Liver (tissue), 9 donors: ENCODE results near the gene MAST2. TPM values are rescaled to one million over a fixed set of nuclear protein-coding genes. Genes with fewer than 3 reads are reported as not detected.
"Not testable (repeated sequence)": the region's sequence is repeated elsewhere in the genome, so short reads cannot be mapped to it uniquely, and the experiment has no call there.

Experiments used
- DNase-seq: peaks from one replicate; pipeline ENCODE4 v3.0.0-alpha.2; 2017; ENCODE audit warnings: low spot score
- H3K27ac ChIP-seq, 2 donors: one replicate each; pipeline ENCODE4 v1.7.0; 2013; ENCODE audit warnings: inconsistent platforms in 2 of 2, low read length in 2 of 2, control low read depth in 1 of 2, low read depth in 1 of 2, mild to moderate bottlenecking in 1 of 2
- H3K27me3 ChIP-seq, 4 donors: one replicate each; pipeline versions ENCODE4 v1.6.1 to v1.7.0; 2013; ENCODE audit warnings: low read length in 3 of 4, inconsistent platforms in 1 of 4, mild to moderate bottlenecking in 1 of 4, moderate library complexity in 1 of 4; ENCODE audit not compliant: control insufficient read depth in 4 of 4, insufficient read depth in 4 of 4
- H3K36me3 ChIP-seq, 4 donors: one replicate each; pipeline versions ENCODE4 v1.6.1 to v1.7.0; 2013; ENCODE audit warnings: low read length in 3 of 4, mild to moderate bottlenecking in 3 of 4, low read depth in 1 of 4, moderate library complexity in 1 of 4; ENCODE audit not compliant: control insufficient read depth in 4 of 4, insufficient read depth in 3 of 4
- H3K4me1 ChIP-seq, 4 donors: one replicate each; pipeline versions ENCODE4 v1.6.1 to v1.7.0; 2013; ENCODE audit warnings: low read length in 3 of 4, mild to moderate bottlenecking in 3 of 4, moderate library complexity in 1 of 4; ENCODE audit not compliant: control insufficient read depth in 4 of 4, insufficient read depth in 4 of 4
- H3K4me3 ChIP-seq, 3 donors: one replicate each; pipeline versions ENCODE4 v1.6.1 to v1.7.0; 2013; ENCODE audit warnings: low read length in 3 of 3, control low read depth in 1 of 3, low read depth in 1 of 3, mild to moderate bottlenecking in 1 of 3
- H3K9ac ChIP-seq, 2 donors: one replicate each; pipeline ENCODE4 v1.7.0; 2013; ENCODE audit warnings: low read length in 2 of 2, mild to moderate bottlenecking in 2 of 2, moderate library complexity in 2 of 2, control low read depth in 1 of 2, low read depth in 1 of 2
- H3K9me3 ChIP-seq, 4 donors: one replicate each; pipeline versions ENCODE4 v1.6.1 to v1.7.0; 2013; ENCODE audit warnings: low read length in 3 of 4; ENCODE audit not compliant: control insufficient read depth in 4 of 4
- ATF3 ChIP-seq: IDR thresholded peaks from 2 replicates; pipeline ENCODE4 v1.6.1; 2016; ENCODE audit warnings: antibody characterized with exemption
- CTCF ChIP-seq: fragments of 150-350 bp; IDR thresholded peaks from 2 replicates; pipeline ENCODE4 v1.5.1; 2017; ENCODE audit warnings: improper control_type of control experiment, low read depth, low read length; ENCODE audit not compliant: missing input control
- EGR1 ChIP-seq, 2 donors: IDR thresholded peaks; 2 replicates each; pipeline ENCODE4 v1.6.1; 2016 to 2018; ENCODE audit warnings: antibody characterized with exemption in 2 of 2, low read depth in 2 of 2
- FOXA1 ChIP-seq: IDR thresholded peaks from 2 replicates; pipeline ENCODE4 v1.6.1; 2016; ENCODE audit warnings: antibody characterized with exemption
- FOXA2 ChIP-seq: IDR thresholded peaks from 2 replicates; pipeline ENCODE4 v1.6.1; 2016; ENCODE audit warnings: antibody characterized with exemption
- GABPA ChIP-seq, 2 donors: IDR thresholded peaks in 1 of 2; conservative IDR thresholded peaks in 1 of 2; 2 replicates each; pipeline ENCODE4 v1.6.1; 2016; ENCODE audit warnings: antibody characterized with exemption in 2 of 2, mild to moderate bottlenecking in 1 of 2, moderate library complexity in 1 of 2
- HNF4A ChIP-seq, 2 donors: conservative IDR thresholded peaks; 2 replicates each; pipeline ENCODE4 v1.6.1; 2016; ENCODE audit warnings: antibody characterized with exemption in 2 of 2, mild to moderate bottlenecking in 2 of 2
- HNF4G ChIP-seq: IDR thresholded peaks from 2 replicates; pipeline ENCODE4 v1.6.1; 2016; ENCODE audit warnings: antibody characterized with exemption
- JUND ChIP-seq, 2 donors: IDR thresholded peaks; 2 replicates each; pipeline ENCODE4 v1.6.1; 2016; ENCODE audit warnings: antibody characterized with exemption in 2 of 2
- NR2F2 ChIP-seq: IDR thresholded peaks from 2 replicates; pipeline ENCODE4 v1.6.1; 2016; ENCODE audit warnings: antibody characterized with exemption
- RAD21 ChIP-seq, 2 donors: IDR thresholded peaks; 2 replicates each; pipeline ENCODE4 v1.6.1; 2016; ENCODE audit warnings: antibody characterized with exemption in 2 of 2, mild to moderate bottlenecking in 2 of 2
- REST ChIP-seq: IDR thresholded peaks from 2 replicates; pipeline ENCODE4 v1.6.1; 2016; ENCODE audit warnings: antibody characterized with exemption, mild to moderate bottlenecking
- RXRA ChIP-seq, 2 donors: IDR thresholded peaks; 2 replicates each; pipeline ENCODE4 v1.6.1; 2017 to 2018; ENCODE audit warnings: antibody characterized with exemption in 2 of 2, mild to moderate bottlenecking in 1 of 2
- SP1 ChIP-seq: IDR thresholded peaks from 2 replicates; pipeline ENCODE4 v1.6.1; 2018; ENCODE audit warnings: antibody characterized with exemption, mild to moderate bottlenecking
- TAF1 ChIP-seq: conservative IDR thresholded peaks from 2 replicates; pipeline ENCODE4 v1.6.1; 2016; ENCODE audit warnings: antibody characterized with exemption, mild to moderate bottlenecking
- YY1 ChIP-seq: IDR thresholded peaks from 2 replicates; pipeline ENCODE4 v1.6.1; 2016; ENCODE audit warnings: antibody characterized with exemption, mild to moderate bottlenecking
- ZBTB33 ChIP-seq: IDR thresholded peaks from 2 replicates; pipeline ENCODE4 v1.6.1; 2016; ENCODE audit warnings: antibody characterized with exemption
- WGBS: extraction: QIAGEN DNeasy Blood & Tissue Kit; methylation state at CpG from one replicate; pipeline ENCODE4 v1.1.7; 2013; 5-methylcytosine and 5-hydroxymethylcytosine counted together
- polyA plus RNA-seq, 2 donors: library from polyadenylated mRNA; stranded (reverse) in 1 of 2; unstranded in 1 of 2; fragments of 200-250 nt in 1 of 2; fragments of >200 nt in 1 of 2; fragmentation: Nextera tagmentation in 1 of 2; extraction: Ambion mirVana in 1 of 2; gene quantifications; one replicate each; pipeline versions ENCODE4 v1.2.1 to v1.2.3, GENCODE V29; 2013 to 2015
- total RNA-seq, 2 donors: library from RNA; depleted of rRNA; stranded (reverse); fragments of >200 nt; gene quantifications; one replicate each; pipeline ENCODE4 v1.2.3, GENCODE V29; 2014
- donor health status: healthy.
- donor health status: healthy.
- donor health status: healthy.
- donor health status: healthy.
- donor health status: healthy.

MAST2 gene
- total and polyA plus RNA-seq, 4 donors = 4.8 to 9.6 (median 5.7) TPM

GRCh38 chr1:46053734-46054133 is 250.3 kb downstream of the MAST2 start:
- 79% methylated on average over 2 of the region's 2 CpGs for WGBS
- Histone ChIP-seq H3K4me1 (no peaks in the 10 kb centered on the region), H3K9ac (no peak overlapping the region), H3K9me3 (peaks cover 0 to 1% (median 0%) of the 10 kb centered on the region in 4 donors), H3K27ac (no peak overlapping the region), H3K4me3 (no peak overlapping the region), H3K36me3 (no peaks in the 10 kb centered on the region), H3K27me3 (no peaks in the 10 kb centered on the region)
- no peak for TF ChIP-seq RAD21 (IDR thresholded peaks at IDR 0.05)
- no peak for TF ChIP-seq FOXA1
- TF ChIP-seq TAF1 = no peak
- no peak for TF ChIP-seq GABPA (IDR thresholded peaks at IDR 0.05 in 1 of 2, conservative IDR thresholded peaks at IDR 0.05 in 1 of 2)
- TF ChIP-seq HNF4G = no peak
- TF ChIP-seq RXRA (IDR thresholded peaks at IDR 0.05) = no peak
- TF ChIP-seq REST = no peak
- TF ChIP-seq CTCF = no peak
- no peak for TF ChIP-seq NR2F2
- TF ChIP-seq HNF4A (conservative IDR thresholded peaks at IDR 0.05) = no peak
- no peak for TF ChIP-seq YY1
- TF ChIP-seq ATF3 = no peak
- TF ChIP-seq JUND (IDR thresholded peaks at IDR 0.05) = no peak
- no peak for TF ChIP-seq FOXA2
- no peak for TF ChIP-seq SP1
- TF ChIP-seq ZBTB33 = no peak
- no peak for TF ChIP-seq EGR1 (IDR thresholded peaks at IDR 0.05; ENCODE audit: low read depth in 2 of 2)
- no peak for DNase-seq

GRCh38 chr1:46056325-46056724 is 252.9 kb downstream of the MAST2 start:
- peaks cover 0 to 1% (median 0%) of the 10 kb centered on the region in 4 donors for H3K9me3 ChIP-seq
- H3K36me3 ChIP-seq = no peaks in the 10 kb centered on the region
- no peaks in the 10 kb centered on the region for H3K27me3 ChIP-seq
- TF ChIP-seq EGR1 (IDR thresholded peaks at IDR 0.05; ENCODE audit: low read depth in 2 of 2) (no peak), SP1 (no peak)
- DNase-seq = no peak
- H3K4me3 ChIP-seq = no peak overlapping the region
- no peak overlapping the region for H3K27ac ChIP-seq
- whole genome bisulfite sequencing = 96% methylated on average over 5 of the region's 5 CpGs
- H3K4me1 ChIP-seq = no peaks in the 10 kb centered on the region
- no peak overlapping the region for H3K9ac ChIP-seq

- not testable (repeated sequence) for H3K27ac ChIP-seq, H3K4me1 ChIP-seq
- whole genome bisulfite sequencing = 83% methylated on average over 4 of the region's 4 CpGs
These were observed 253.8 kb downstream of the MAST2 start for GRCh38 chr1:46057215-46057614.

More at GRCh38 chr1:46057215-46057614, 253.8 kb downstream of the MAST2 start:
- not testable (repeated sequence) for DNase-seq, H3K36me3 ChIP-seq, H3K27me3 ChIP-seq, H3K9me3 ChIP-seq, H3K9ac ChIP-seq, H3K4me3 ChIP-seq
